HG03280 (cell line): ENCODE results near the gene NOSIP.

Experiments
- ATAC-seq: cut with Tn5 transposase; IDR thresholded peaks from one replicate; pipeline ENCODE4 v1.9.1; 2021; ENCODE audit warnings: mild to moderate bottlenecking, moderate library complexity; ENCODE audit not compliant: unreplicated experiment

Gene NOSIP

DNA sequence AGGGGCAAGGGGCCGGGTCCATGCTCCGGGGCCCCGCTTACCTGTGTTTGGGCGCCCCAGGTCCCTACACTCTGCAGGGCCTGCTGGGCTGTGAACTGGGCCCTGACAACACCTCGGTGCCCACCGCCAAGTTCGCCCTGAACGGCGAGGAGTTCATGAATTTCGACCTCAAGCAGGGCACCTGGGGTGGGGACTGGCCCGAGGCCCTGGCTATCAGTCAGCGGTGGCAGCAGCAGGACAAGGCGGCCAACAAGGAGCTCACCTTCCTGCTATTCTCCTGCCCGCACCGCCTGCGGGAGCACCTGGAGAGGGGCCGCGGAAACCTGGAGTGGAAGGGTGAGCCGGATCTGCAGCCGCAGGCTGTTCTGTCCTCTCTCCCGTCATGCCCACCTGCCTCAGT is 66.2 kb downstream of the NOSIP start:
- ATAC-seq: no peak

GRCh38 chr19:49513746-49514118 is 66.6 kb downstream of the NOSIP start:
- ATAC-seq: no peak

- ATAC-seq: no peak
Measured at GRCh38 chr19:49512970-49513745, 67.2 kb downstream of the NOSIP start.

GRCh38 chr19:49507803-49508494 is 72.4 kb downstream of the NOSIP start:
- no peak for ATAC-seq

GRCh38 chr19:49506575-49507105 is 73.7 kb downstream of the NOSIP start:
- no peak for ATAC-seq
